K562 (cell line): Measurements from ENCODE around the gene NOL4L. TPM values are rescaled to one million over a fixed set of nuclear protein-coding genes. Genes with fewer than 3 reads are reported as not detected.

Source experiments
- BRCA1 ChIP-seq, 2 experiments: fragments of 450-650 bp in 1 of 2; sonication (generic) in 1 of 2; formaldehyde crosslinking in 1 of 2; IDR thresholded peaks; 2 replicates each; pipeline versions ENCODE4 v1.5.0 to v1.6.1; 2017 to 2020; ENCODE audit warnings: mild to moderate bottlenecking in 1 of 2, missing genetic modification reagents in 1 of 2
- CTBP1 ChIP-seq: fragments of 450-650 bp; IDR thresholded peaks from 2 replicates; pipeline ENCODE4 v1.6.1; 2016; ENCODE audit warnings: borderline replicate concordance
- DACH1 ChIP-seq: fragments of 450-650 bp; IDR thresholded peaks from 2 replicates; pipeline ENCODE4 v1.6.1; 2018; ENCODE audit not compliant: partially characterized antibody
- KDM1A ChIP-seq, 2 experiments: fragments of 450-650 bp; IDR thresholded peaks; 2 replicates each; pipeline ENCODE4 v1.6.1; 2016; ENCODE audit warnings: mild to moderate bottlenecking in 2 of 2
- KDM4B ChIP-seq, 2 experiments: fragments of 450-650 bp in 1 of 2; sonication (generic) in 1 of 2; IDR thresholded peaks; 2 replicates each; pipeline ENCODE4 v1.6.1; 2016 to 2017; ENCODE audit warnings: borderline replicate concordance in 2 of 2, antibody characterized with exemption in 1 of 2, low read depth in 1 of 2, mild to moderate bottlenecking in 1 of 2
- MAFG ChIP-seq: fragments of 450-650 bp; conservative IDR thresholded peaks from 2 replicates; pipeline ENCODE4 v1.6.1; 2016; ENCODE audit warnings: missing genetic modification characterization, missing compliant biosample characterization
- MEIS2 ChIP-seq: fragments of 450-650 bp; IDR thresholded peaks from 2 replicates; pipeline ENCODE4 v1.6.1; 2014; ENCODE audit warnings: mild to moderate bottlenecking; ENCODE audit not compliant: partially characterized antibody
- MTA2 ChIP-seq: fragments of 450-650 bp; IDR thresholded peaks from 2 replicates; pipeline ENCODE4 v1.6.1; 2016; ENCODE audit warnings: low read depth
- NFIC ChIP-seq: fragments of 450-650 bp; IDR thresholded peaks from 2 replicates; pipeline ENCODE4 v1.6.1; 2017; ENCODE audit warnings: mild to moderate bottlenecking, inconsistent platforms
- NRF1 ChIP-seq, 2 experiments: fragments of 450-650 bp; IDR thresholded peaks in 1 of 2; conservative IDR thresholded peaks in 1 of 2; 2 replicates each; pipeline ENCODE4 v1.6.1; 2014; ENCODE audit warnings: mild to moderate bottlenecking in 2 of 2
- SETDB1 ChIP-seq: IDR thresholded peaks from one replicate; pipeline ENCODE4 v1.6.1; 2012; ENCODE audit warnings: low read length, control low read depth, inconsistent platforms
- SMARCB1 ChIP-seq: IDR thresholded peaks from 2 replicates; pipeline ENCODE4 v1.6.1; 2011; ENCODE audit warnings: improper control_type of control experiment, low read depth; ENCODE audit not compliant: insufficient read length
- TAF15 ChIP-seq: fragments of 200-400 bp; formaldehyde crosslinking; IDR thresholded peaks from 2 replicates; pipeline ENCODE4 v1.6.1; 2017; ENCODE audit warnings: mild to moderate bottlenecking, low read depth, low read length, moderate library complexity
- TAL1 ChIP-seq: fragments of 450-650 bp; IDR thresholded peaks from 2 replicates; pipeline ENCODE4 v1.6.1; 2016; ENCODE audit warnings: mild to moderate bottlenecking
- TARDBP ChIP-seq: fragments of 450-650 bp; IDR thresholded peaks from 2 replicates; pipeline ENCODE4 v1.6.1; 2016
- ZNF224 ChIP-seq: sonication (generic); formaldehyde crosslinking; IDR thresholded peaks from 2 replicates; pipeline ENCODE4 v1.8.0; 2022; ENCODE audit warnings: mild to moderate bottlenecking, missing genetic modification reagents
- ZNF263 ChIP-seq: sonication (generic); formaldehyde crosslinking; IDR thresholded peaks from 2 replicates; pipeline ENCODE4 v1.8.0; 2022; ENCODE audit warnings: mild to moderate bottlenecking, missing genetic modification reagents, borderline replicate concordance
- ZNF274 ChIP-seq: IDR thresholded peaks from 2 replicates; pipeline ENCODE4 v1.6.1; 2011; ENCODE audit warnings: low read depth, mild to moderate bottlenecking, low read length, moderate library complexity, borderline replicate concordance
- ZNF444 ChIP-seq: fragments of 250-450 bp; sonication (Bioruptor Pico); IDR thresholded peaks from 2 replicates; pipeline ENCODE4 v1.4.0; 2020; ENCODE audit warnings: mild to moderate bottlenecking, moderate library complexity
- polyA plus RNA-seq, 8 experiments: library from polyadenylated mRNA; depleted of rRNA in 4 of 8; stranded (reverse) in 5 of 8; unstranded in 3 of 8; fragments of >200 nt; fragmentation: Nextera tagmentation in 2 of 8; fragmentation: Illumina TruSeq in 1 of 8; extraction: Ambion mirVana in 2 of 8; extraction: Trizol in 1 of 8; gene quantifications; 2 replicates each; pipeline versions ENCODE4 v1.2.1 to v1.2.3, GENCODE V29; 2011 to 2014; ENCODE audit warnings: inconsistent platforms in 1 of 8, missing spikeins in 1 of 8
- total RNA-seq, 7 experiments: library from RNA; depleted of rRNA in 6 of 7; stranded (reverse); fragments of >200 nt in 6 of 7; fragmentation: Illumina TruSeq in 2 of 7; extraction: Trizol in 2 of 7; gene quantifications; 2 replicates each; pipeline versions ENCODE4 v1.2.1 to v1.2.3, GENCODE V29; 2011 to 2021; ENCODE audit warnings: low replicate concordance in 1 of 7
- TF ChIP-seq, protein P1 (sequence below): fragments of 450-650 bp; formaldehyde crosslinking; conservative IDR thresholded peaks from 2 replicates; pipeline ENCODE4 v1.4.0; 2022; ENCODE audit warnings: mild to moderate bottlenecking, missing genetic modification characterization
- TF ChIP-seq, protein P2 (sequence below): fragments of 250-450 bp; sonication (Bioruptor Pico); IDR thresholded peaks from 2 replicates; pipeline ENCODE4 v1.6.1; 2021; ENCODE audit warnings: mild to moderate bottlenecking
- TF ChIP-seq, protein P3 (sequence below): sonication (generic); formaldehyde crosslinking; IDR thresholded peaks from 2 replicates; pipeline ENCODE4 v1.5.0; 2020; ENCODE audit warnings: missing genetic modification reagents
- TF ChIP-seq, protein P4 (sequence below), 2 experiments: IDR thresholded peaks; 2 replicates each; pipeline ENCODE4 v1.6.1; 2012; ENCODE audit warnings: improper control_type of control experiment in 2 of 2, low read depth in 2 of 2, low read length in 2 of 2, borderline replicate concordance in 1 of 2

NOL4L gene
- total and polyA plus RNA-seq, 9 of the 15 experiments (the other 6 are each of a cell fraction or from before 2014, with no cell fraction given), result 5.1 to 36.2 (median 13.6) TPM

DNA sequence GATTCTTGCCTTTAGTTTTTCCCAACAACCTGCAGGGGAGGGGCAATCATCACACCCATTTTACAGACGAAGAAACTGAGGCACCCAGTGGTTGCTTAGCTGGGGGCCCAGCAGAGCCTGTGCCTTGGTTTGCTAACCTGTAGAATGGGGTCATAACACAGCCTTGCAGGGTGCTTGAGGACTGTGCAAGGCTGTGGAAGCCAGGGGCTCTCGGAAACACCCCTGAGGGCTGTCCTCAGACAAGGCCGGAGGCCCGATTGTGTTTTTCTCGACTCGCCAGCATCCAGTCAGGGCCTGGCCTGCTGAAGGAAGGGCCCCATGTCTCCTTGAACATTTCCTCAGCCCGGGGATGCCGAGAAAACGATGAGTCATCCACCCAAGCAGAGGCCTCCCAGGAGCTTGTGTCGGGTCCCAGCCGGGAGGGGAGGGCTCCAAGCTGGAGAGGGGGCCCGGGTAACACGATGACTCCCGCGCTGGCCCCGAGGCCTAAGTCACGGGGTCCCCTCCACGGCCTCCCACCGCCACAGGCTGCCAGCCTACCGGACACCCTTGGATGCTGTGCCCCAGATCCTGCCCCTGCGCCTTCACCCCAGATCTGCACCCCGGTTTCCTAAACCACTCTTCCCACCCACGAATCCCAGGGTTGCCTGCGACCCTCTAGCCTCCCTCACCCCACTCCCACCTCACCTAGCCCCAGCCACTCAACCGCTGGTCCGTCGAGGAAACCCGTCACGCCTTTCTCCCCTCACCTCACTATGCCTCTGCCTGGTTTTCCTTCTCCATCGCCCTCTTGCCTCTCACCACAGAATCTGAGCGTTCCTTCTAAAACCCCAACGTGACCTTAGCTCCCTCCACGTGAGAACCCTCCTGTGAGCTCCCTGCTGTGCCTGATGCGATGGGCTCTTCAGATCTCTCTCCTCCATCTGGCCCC is 10.6 kb downstream of the NOL4L start (continued):
- TF ChIP-seq BRCA1 (IDR thresholded peaks at IDR 0.05) (no peak), BRCA1 (CRISPR knock-in tag; IDR thresholded peaks at IDR 0.05) (no peak), ZNF224 (CRISPR knock-in tag) (no peak), NRF1 (conservative IDR thresholded peaks at IDR 0.05 in 1 of 2, IDR thresholded peaks at IDR 0.05 in 1 of 2) (0 out of 4 replicates have a peak, but pooled peaks of 1 of the 2 experiments have one; percentile 12), ZNF263 (CRISPR knock-in tag) (no peak), NFIC (peak; percentile 15; the same call in 1 of the 2 replicates), MTA2 (0 out of 2 replicates have a peak, but pooled peaks have one; percentile 36), TAF15 (0 out of 2 replicates have a peak, but pooled peaks have one; percentile 51), MAFG (tag) (peak; percentile 98), SETDB1 (no peak), CTBP1 (peak; percentile 56; the same call in 1 of the 2 replicates), DACH1 (no peak), ZNF444 (CRISPR knock-in tag) (no peak), KDM1A (IDR thresholded peaks at IDR 0.05) (peak; percentile 98 to 99), TARDBP (peak; percentile 50; the same call in 1 of the 2 replicates), ZNF274 (no peak), KDM4B (IDR thresholded peaks at IDR 0.05; ENCODE audit: borderline replicate concordance in 2 of 2, low read depth in 1 of 2) (peak in 1 of 2 experiments; percentile 28; a peak in 1 of 4 replicates), MEIS2 (no peak), SMARCB1 (peak; percentile 20), TAL1 (peak; percentile 36; the same call in 1 of the 2 replicates)
- TF ChIP-seq, protein P1, sequence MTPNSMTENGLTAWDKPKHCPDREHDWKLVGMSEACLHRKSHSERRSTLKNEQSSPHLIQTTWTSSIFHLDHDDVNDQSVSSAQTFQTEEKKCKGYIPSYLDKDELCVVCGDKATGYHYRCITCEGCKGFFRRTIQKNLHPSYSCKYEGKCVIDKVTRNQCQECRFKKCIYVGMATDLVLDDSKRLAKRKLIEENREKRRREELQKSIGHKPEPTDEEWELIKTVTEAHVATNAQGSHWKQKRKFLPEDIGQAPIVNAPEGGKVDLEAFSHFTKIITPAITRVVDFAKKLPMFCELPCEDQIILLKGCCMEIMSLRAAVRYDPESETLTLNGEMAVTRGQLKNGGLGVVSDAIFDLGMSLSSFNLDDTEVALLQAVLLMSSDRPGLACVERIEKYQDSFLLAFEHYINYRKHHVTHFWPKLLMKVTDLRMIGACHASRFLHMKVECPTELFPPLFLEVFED (CRISPR knock-in tag), result 0 out of 2 replicates have a peak, but pooled peaks have one; percentile 64
- TF ChIP-seq, protein P2, sequence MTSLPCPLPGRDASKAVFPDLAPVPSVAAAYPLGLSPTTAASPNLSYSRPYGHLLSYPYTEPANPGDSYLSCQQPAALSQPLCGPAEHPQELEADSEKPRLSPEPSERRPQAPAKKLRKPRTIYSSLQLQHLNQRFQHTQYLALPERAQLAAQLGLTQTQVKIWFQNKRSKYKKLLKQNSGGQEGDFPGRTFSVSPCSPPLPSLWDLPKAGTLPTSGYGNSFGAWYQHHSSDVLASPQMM (CRISPR knock-in tag), result no peak
- TF ChIP-seq, protein P3, sequence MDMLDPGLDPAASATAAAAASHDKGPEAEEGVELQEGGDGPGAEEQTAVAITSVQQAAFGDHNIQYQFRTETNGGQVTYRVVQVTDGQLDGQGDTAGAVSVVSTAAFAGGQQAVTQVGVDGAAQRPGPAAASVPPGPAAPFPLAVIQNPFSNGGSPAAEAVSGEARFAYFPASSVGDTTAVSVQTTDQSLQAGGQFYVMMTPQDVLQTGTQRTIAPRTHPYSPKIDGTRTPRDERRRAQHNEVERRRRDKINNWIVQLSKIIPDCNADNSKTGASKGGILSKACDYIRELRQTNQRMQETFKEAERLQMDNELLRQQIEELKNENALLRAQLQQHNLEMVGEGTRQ (CRISPR knock-in tag), result peak; percentile 19; the same call in 1 of the 2 replicates
- TF ChIP-seq, protein P4, sequence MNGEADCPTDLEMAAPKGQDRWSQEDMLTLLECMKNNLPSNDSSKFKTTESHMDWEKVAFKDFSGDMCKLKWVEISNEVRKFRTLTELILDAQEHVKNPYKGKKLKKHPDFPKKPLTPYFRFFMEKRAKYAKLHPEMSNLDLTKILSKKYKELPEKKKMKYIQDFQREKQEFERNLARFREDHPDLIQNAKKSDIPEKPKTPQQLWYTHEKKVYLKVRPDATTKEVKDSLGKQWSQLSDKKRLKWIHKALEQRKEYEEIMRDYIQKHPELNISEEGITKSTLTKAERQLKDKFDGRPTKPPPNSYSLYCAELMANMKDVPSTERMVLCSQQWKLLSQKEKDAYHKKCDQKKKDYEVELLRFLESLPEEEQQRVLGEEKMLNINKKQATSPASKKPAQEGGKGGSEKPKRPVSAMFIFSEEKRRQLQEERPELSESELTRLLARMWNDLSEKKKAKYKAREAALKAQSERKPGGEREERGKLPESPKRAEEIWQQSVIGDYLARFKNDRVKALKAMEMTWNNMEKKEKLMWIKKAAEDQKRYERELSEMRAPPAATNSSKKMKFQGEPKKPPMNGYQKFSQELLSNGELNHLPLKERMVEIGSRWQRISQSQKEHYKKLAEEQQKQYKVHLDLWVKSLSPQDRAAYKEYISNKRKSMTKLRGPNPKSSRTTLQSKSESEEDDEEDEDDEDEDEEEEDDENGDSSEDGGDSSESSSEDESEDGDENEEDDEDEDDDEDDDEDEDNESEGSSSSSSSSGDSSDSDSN (IDR thresholded peaks at IDR 0.05; ENCODE audit: borderline replicate concordance in 1 of 2, low read depth in 2 of 2, low read length in 2 of 2), result peak in 1 of 2 experiments; percentile 35; a peak in 1 of 4 replicates
